CD1c-positive myeloid dendritic cell (primary cell): Measurements from ENCODE around the gene STRADB.
A peak's percentile ranks its signal among the peaks of the same experiment; 100 is the strongest.
"Not testable (repeated sequence)": the region's sequence is repeated elsewhere in the genome, so short reads cannot be mapped to it uniquely, and the experiment has no call there.

Experiments
- DNase-seq: peaks from one replicate; pipeline ENCODE4 v3.0.0-alpha.2; 2016; ENCODE audit errors: extremely low spot score

The STRADB gene

GRCh38 chr2:201466050-201466675 lies 14.6 kb downstream of the STRADB start:
- DNase-seq, result no peak

- DNase-seq, result no peak
These were observed 16.1 kb downstream of the STRADB start for GRCh38 chr2:201467666-201468065.

GRCh38 chr2:201470821-201471731 lies 19.5 kb downstream of the STRADB start:
- no peak for DNase-seq

GRCh38 chr2:201471732-201472393 lies 20.3 kb downstream of the STRADB start:
- no peak for DNase-seq

- DNase-seq, result no peak
These were observed 20.9 kb downstream of the STRADB start for GRCh38 chr2:201472411-201472810.

- no peak for DNase-seq
These were observed 31.0 kb downstream of the STRADB start for GRCh38 chr2:201482543-201482942.

GRCh38 chr2:201483342-201483741 lies 31.8 kb downstream of the STRADB start:
- DNase-seq, result no peak

GRCh38 chr2:201483758-201484157 lies 32.2 kb downstream of the STRADB start:
- DNase-seq, result not testable (repeated sequence)

- no peak for DNase-seq
These were observed 33.3 kb downstream of the STRADB start for GRCh38 chr2:201484805-201485204.

- no peak for DNase-seq
These were observed 38.8 kb downstream of the STRADB start for GRCh38 chr2:201490291-201490690.

GRCh38 chr2:201496785-201497184 lies 45.2 kb downstream of the STRADB start:
- no peak for DNase-seq

GRCh38 chr2:201500534-201500933 lies 49.0 kb downstream of the STRADB start:
- DNase-seq, result no peak

GRCh38 chr2:201502713-201503112 lies 51.2 kb downstream of the STRADB start:
- DNase-seq, result no peak

GRCh38 chr2:201507725-201508124 lies 56.2 kb downstream of the STRADB start:
- peak; percentile 9 for DNase-seq

- DNase-seq, result no peak
These were observed 61.7 kb downstream of the STRADB start for GRCh38 chr2:201513271-201513670.

GRCh38 chr2:201515573-201516246 lies 64.2 kb downstream of the STRADB start:
- DNase-seq, result no peak

- no peak for DNase-seq
These were observed 65.6 kb downstream of the STRADB start for GRCh38 chr2:201517094-201517493.

GRCh38 chr2:201520201-201520600 lies 68.7 kb downstream of the STRADB start:
- no peak for DNase-seq

- DNase-seq, result no peak
These were observed 71.4 kb downstream of the STRADB start for GRCh38 chr2:201522965-201523364.

- no peak for DNase-seq
These were observed 72.0 kb downstream of the STRADB start for GRCh38 chr2:201523506-201523905.
